Panc1 (cell line): Measurements from ENCODE around the gene PCDHA6. TPM values are rescaled to one million over a fixed set of nuclear protein-coding genes. Genes with fewer than 3 reads are reported as not detected.
A peak's percentile ranks its signal among the peaks of the same experiment; 100 is the strongest.
"Not testable (repeated sequence)": the region's sequence is repeated elsewhere in the genome, so short reads cannot be mapped to it uniquely, and the experiment has no call there.

ENCODE experiments used
- ATAC-seq: fragments of 200-7000 bp; cut with Tn5 transposase; 2 replicates; pipeline ENCODE4 v1.9.1; 2020; ENCODE audit warnings: mild to moderate bottlenecking, moderate library complexity
- BruUV-seq: library from RNA; stranded (reverse); fragments of 400-500 nt; replicated peaks from 2 replicates; lab custom pipeline; 2021; lab: Mats Ljungman, UMichigan
- CTCF ChIA-PET: fragments of 300-600 bp; sonication (Branson Sonifier 250); formaldehyde crosslinking; loops from one replicate; lab custom pipeline; 2022; ENCODE audit warnings: antibody characterized with exemption; lab: Charles Lee
- POLR2A ChIA-PET: fragments of 300-600 bp; sonication (Branson Sonifier 250); formaldehyde crosslinking; loops from one replicate; lab custom pipeline; 2022; ENCODE audit warnings: antibody characterized with exemption; lab: Charles Lee
- DNase-seq: peaks from one replicate; pipeline ENCODE4 v3.0.0-alpha.2; 2010; ENCODE audit warnings: low read depth, low spot score
- H3K27ac ChIP-seq: 2 replicates; pipeline ENCODE4 v1.5.1; 2011; ENCODE audit warnings: mild to moderate bottlenecking, low read length, inconsistent platforms
- H3K27me3 ChIP-seq: fragments of 200-500 bp; sonication (Bioruptor generic); 2 replicates; pipeline ENCODE4 v1.6.0; 2014; ENCODE audit warnings: low read length, inconsistent platforms; ENCODE audit not compliant: control insufficient read depth, insufficient read depth
- H3K36me3 ChIP-seq: fragments of 200-500 bp; sonication (Bioruptor generic); 2 replicates; pipeline ENCODE4 v1.5.1; 2014; ENCODE audit warnings: inconsistent platforms, mild to moderate bottlenecking, low read length, moderate library complexity; ENCODE audit not compliant: control insufficient read depth, insufficient read depth
- H3K4me1 ChIP-seq: 2 replicates; pipeline ENCODE4 v1.5.1; 2011; ENCODE audit warnings: inconsistent platforms, mild to moderate bottlenecking, low read length, moderate library complexity; ENCODE audit not compliant: control insufficient read depth, insufficient read depth
- H3K4me3 ChIP-seq, 2 experiments: 2 replicates each; pipeline ENCODE4 v1.5.1; 2011 to 2012; ENCODE audit warnings: low read depth in 2 of 2, low read length in 2 of 2, mild to moderate bottlenecking in 2 of 2, inconsistent platforms in 1 of 2, moderate library complexity in 1 of 2
- H3K9me3 ChIP-seq: fragments of 200-500 bp; sonication (Bioruptor generic); 2 replicates; pipeline ENCODE4 v1.5.1; 2014; ENCODE audit warnings: low read depth, mild to moderate bottlenecking, inconsistent platforms, low read length, moderate library complexity; ENCODE audit not compliant: control insufficient read depth, insufficient read depth
- POLR2AphosphoS5 ChIP-seq: IDR thresholded peaks from 2 replicates; pipeline ENCODE4 v1.6.1; 2012; ENCODE audit warnings: mild to moderate bottlenecking, low read depth, low read length, moderate library complexity
- TCF7L2 ChIP-seq: IDR thresholded peaks from 2 replicates; pipeline ENCODE4 v1.6.1; 2011; ENCODE audit warnings: mild to moderate bottlenecking, low read depth, low read length, inconsistent platforms
- in situ Hi-C: cut with HindIII; loops from 2 replicates; pipeline ENCODE4 v1.10.0; 2016; ENCODE audit warnings: low sequenced_read_pairs, low pct_unique_long_range_greater_than_20kb
- intact Hi-C: fragments of 100-400 bp; cut with micrococcal nuclease; formaldehyde crosslinking; loops from one replicate; pipeline ENCODE4 v1.10.0; 2022; ENCODE audit not compliant: unreplicated experiment
- total RNA-seq: library from RNA; stranded (reverse); gene quantifications from one replicate; pipeline ENCODE4 v1.2.1, GENCODE V29; 2021; ENCODE audit not compliant: unreplicated experiment
- TF ChIP-seq, protein P1 (sequence below), 2 experiments: IDR thresholded peaks; 2 replicates each; pipeline ENCODE4 v1.6.1; 2011 to 2012; ENCODE audit warnings: low read depth in 2 of 2, control low read depth in 1 of 2, low read length in 1 of 2, mild to moderate bottlenecking in 1 of 2, moderate library complexity in 1 of 2; ENCODE audit not compliant: insufficient read depth in 1 of 2
- TF ChIP-seq, protein P2 (sequence below): fragments of 450-650 bp; IDR thresholded peaks from 2 replicates; pipeline ENCODE4 v1.5.1; 2017; ENCODE audit warnings: mild to moderate bottlenecking

The PCDHA6 gene
- total RNA-seq, 1 experiment from 2014 or later: 0.31 TPM

DNA sequence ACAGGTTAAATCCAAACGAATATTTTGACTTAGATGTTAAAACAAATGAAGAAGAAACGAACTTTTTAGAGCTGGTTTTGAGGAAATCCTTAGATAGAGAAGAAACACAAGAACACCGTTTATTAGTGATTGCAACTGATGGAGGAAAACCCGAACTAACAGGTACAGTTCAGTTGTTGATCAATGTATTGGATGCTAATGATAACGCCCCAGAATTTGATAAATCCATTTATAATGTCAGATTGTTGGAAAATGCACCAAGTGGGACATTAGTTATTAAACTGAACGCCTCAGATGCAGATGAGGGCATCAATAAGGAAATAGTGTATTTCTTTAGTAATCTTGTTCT is 5.5 kb upstream of the PCDHA6 start:
- Histone ChIP-seq H3K36me3 (no peaks in the 10 kb centered on the region), H3K27ac (no peak overlapping the region), H3K4me3 (no peak overlapping the region), H3K4me1 (no peaks in the 10 kb centered on the region), H3K27me3 (no peaks in the 10 kb centered on the region), H3K9me3 (0 out of 2 replicates have a peak, but pooled peaks cover 6% of the 10 kb centered on the region)
- DNase-seq (no peak), ATAC-seq (no peak)
- intact Hi-C loops (no loop called here), in situ Hi-C loops (no loop called here)
- TF ChIP-seq POLR2AphosphoS5: no peak
- TF ChIP-seq, protein P1, sequence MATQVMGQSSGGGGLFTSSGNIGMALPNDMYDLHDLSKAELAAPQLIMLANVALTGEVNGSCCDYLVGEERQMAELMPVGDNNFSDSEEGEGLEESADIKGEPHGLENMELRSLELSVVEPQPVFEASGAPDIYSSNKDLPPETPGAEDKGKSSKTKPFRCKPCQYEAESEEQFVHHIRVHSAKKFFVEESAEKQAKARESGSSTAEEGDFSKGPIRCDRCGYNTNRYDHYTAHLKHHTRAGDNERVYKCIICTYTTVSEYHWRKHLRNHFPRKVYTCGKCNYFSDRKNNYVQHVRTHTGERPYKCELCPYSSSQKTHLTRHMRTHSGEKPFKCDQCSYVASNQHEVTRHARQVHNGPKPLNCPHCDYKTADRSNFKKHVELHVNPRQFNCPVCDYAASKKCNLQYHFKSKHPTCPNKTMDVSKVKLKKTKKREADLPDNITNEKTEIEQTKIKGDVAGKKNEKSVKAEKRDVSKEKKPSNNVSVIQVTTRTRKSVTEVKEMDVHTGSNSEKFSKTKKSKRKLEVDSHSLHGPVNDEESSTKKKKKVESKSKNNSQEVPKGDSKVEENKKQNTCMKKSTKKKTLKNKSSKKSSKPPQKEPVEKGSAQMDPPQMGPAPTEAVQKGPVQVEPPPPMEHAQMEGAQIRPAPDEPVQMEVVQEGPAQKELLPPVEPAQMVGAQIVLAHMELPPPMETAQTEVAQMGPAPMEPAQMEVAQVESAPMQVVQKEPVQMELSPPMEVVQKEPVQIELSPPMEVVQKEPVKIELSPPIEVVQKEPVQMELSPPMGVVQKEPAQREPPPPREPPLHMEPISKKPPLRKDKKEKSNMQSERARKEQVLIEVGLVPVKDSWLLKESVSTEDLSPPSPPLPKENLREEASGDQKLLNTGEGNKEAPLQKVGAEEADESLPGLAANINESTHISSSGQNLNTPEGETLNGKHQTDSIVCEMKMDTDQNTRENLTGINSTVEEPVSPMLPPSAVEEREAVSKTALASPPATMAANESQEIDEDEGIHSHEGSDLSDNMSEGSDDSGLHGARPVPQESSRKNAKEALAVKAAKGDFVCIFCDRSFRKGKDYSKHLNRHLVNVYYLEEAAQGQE (IDR thresholded peaks at IDR 0.05; ENCODE audit: insufficient read depth in 1 of 2, low read depth in 2 of 2, low read length in 1 of 2): no peak
- TF ChIP-seq, protein P2, sequence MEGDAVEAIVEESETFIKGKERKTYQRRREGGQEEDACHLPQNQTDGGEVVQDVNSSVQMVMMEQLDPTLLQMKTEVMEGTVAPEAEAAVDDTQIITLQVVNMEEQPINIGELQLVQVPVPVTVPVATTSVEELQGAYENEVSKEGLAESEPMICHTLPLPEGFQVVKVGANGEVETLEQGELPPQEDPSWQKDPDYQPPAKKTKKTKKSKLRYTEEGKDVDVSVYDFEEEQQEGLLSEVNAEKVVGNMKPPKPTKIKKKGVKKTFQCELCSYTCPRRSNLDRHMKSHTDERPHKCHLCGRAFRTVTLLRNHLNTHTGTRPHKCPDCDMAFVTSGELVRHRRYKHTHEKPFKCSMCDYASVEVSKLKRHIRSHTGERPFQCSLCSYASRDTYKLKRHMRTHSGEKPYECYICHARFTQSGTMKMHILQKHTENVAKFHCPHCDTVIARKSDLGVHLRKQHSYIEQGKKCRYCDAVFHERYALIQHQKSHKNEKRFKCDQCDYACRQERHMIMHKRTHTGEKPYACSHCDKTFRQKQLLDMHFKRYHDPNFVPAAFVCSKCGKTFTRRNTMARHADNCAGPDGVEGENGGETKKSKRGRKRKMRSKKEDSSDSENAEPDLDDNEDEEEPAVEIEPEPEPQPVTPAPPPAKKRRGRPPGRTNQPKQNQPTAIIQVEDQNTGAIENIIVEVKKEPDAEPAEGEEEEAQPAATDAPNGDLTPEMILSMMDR: peak; percentile 20; the same call in 1 of the 2 replicates
- ChIA-PET POLR2A (no interaction called here), CTCF (no interaction called here)
- BruUV-seq: no TSS peak

DNA sequence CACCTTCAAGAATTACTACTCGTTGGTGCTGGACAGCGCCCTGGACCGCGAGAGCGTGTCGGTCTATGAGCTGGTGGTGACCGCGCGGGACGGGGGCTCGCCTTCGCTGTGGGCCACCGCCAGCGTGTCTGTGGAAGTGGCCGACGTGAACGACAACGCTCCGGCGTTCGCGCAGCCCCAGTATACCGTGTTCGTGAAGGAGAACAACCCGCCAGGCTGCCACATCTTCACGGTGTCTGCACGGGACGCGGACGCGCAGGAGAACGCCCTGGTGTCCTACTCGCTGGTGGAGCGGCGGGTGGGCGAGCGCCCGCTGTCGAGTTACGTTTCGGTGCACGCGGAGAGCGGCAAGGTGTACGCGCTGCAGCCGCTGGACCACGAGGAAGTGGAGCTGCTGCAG is 4.8 kb upstream of the PCDHA6 start:
- CTCF ChIA-PET, intact Hi-C loops, ATAC-seq, BruUV-seq, H3K9me3 ChIP-seq, POLR2A ChIA-PET, DNase-seq, H3K36me3 ChIP-seq, H3K4me3 ChIP-seq, in situ Hi-C loops, H3K27ac ChIP-seq, H3K4me1 ChIP-seq, H3K27me3 ChIP-seq: not testable (repeated sequence)

DNA sequence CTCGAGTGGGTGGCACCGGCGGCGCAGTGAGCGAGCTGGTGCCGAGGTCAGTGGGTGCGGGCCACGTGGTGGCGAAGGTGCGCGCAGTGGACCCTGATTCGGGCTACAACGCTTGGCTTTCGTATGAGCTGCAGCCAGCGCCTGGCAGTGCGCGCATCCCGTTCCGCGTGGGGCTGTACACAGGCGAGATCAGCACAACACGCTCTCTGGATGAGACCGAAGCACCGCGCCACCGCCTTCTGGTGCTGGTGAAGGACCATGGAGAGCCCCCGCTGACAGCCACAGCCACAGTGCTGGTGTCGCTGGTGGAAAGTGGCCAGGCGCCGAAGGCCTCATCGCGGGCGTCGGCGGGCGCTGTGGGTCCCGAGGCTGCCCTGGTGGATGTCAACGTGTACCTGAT is 4.3 kb upstream of the PCDHA6 start:
- BruUV-seq: no TSS peak
- ChIA-PET CTCF (no interaction called here), POLR2A (no interaction called here)
- intact Hi-C loops (no loop called here), in situ Hi-C loops (no loop called here)
- H3K4me1 ChIP-seq: no peaks in the 10 kb centered on the region
- DNase-seq: no peak
- ATAC-seq: no peak
- H3K4me3 ChIP-seq: no peak overlapping the region
- no peaks in the 10 kb centered on the region for H3K36me3 ChIP-seq
- TF ChIP-seq, protein P1 (IDR thresholded peaks at IDR 0.05; ENCODE audit: insufficient read depth in 1 of 2, low read depth in 2 of 2, low read length in 1 of 2): no peak
- no peak for TF ChIP-seq TCF7L2
- 0 out of 2 replicates have a peak, but pooled peaks cover 6% of the 10 kb centered on the region for H3K9me3 ChIP-seq
- no peak overlapping the region for H3K27ac ChIP-seq
- no peaks in the 10 kb centered on the region for H3K27me3 ChIP-seq
